Esophagus squamous epithelium (tissue), 5 donors: ENCODE results near the gene ST6GALNAC1. TPM values are rescaled to one million over a fixed set of nuclear protein-coding genes. Genes with fewer than 3 reads are reported as not detected.

Source experiments
- DNase-seq: peaks from one replicate; lab custom pipeline; 2025; lab: John Stamatoyannopoulos, UW
- H3K27ac ChIP-seq, 4 donors: fragments of 200-600 bp; sonication (generic); one replicate each; pipeline ENCODE4 v1.5.1; 2016 to 2019; ENCODE audit warnings: mild to moderate bottlenecking in 1 of 4
- H3K27me3 ChIP-seq, 4 donors: fragments of 200-600 bp; sonication (generic); 1 replicate in 3 of 4; 2 replicates in 1 of 4; pipeline versions ENCODE4 v1.5.1 to v1.6.0; 2017 to 2021; ENCODE audit warnings: antibody characterized with exemption in 1 of 4
- H3K36me3 ChIP-seq, 3 donors: fragments of 200-600 bp; sonication (generic); one replicate each; pipeline ENCODE4 v1.5.1; 2016 to 2019
- H3K4me1 ChIP-seq, 3 donors: fragments of 200-600 bp; sonication (generic); one replicate each; pipeline ENCODE4 v1.5.1; 2017 to 2019
- H3K4me3 ChIP-seq, 4 donors: fragments of 200-600 bp; sonication (generic); 1 replicate in 3 of 4; 2 replicates in 1 of 4; pipeline ENCODE4 v1.5.1; 2016 to 2019; ENCODE audit warnings: mild to moderate bottlenecking in 2 of 4, moderate library complexity in 1 of 4
- H3K9me3 ChIP-seq, 3 donors: fragments of 200-600 bp; sonication (generic); one replicate each; pipeline ENCODE4 v1.5.1; 2016 to 2019
- CTCF ChIP-seq, 6 experiments: fragments of 450-650 bp in 4 of 6; fragments of 200-600 bp in 2 of 6; sonication (generic) in 2 of 6; IDR thresholded peaks; one replicate each; pipeline ENCODE4 v1.5.1; 2016 to 2019; ENCODE audit warnings: antibody characterized with exemption in 6 of 6, mild to moderate bottlenecking in 4 of 6, moderate library complexity in 4 of 6
- POLR2A ChIP-seq, 4 donors: fragments of 450-650 bp; IDR thresholded peaks; one replicate each; pipeline ENCODE4 v1.6.1; 2017; ENCODE audit warnings: antibody characterized with exemption in 4 of 4, mild to moderate bottlenecking in 4 of 4, moderate library complexity in 3 of 4
- WGBS, 2 donors: methylation state at CpG; one replicate each; pipeline ENCODE4 v1.1.5; 2018; 5-methylcytosine and 5-hydroxymethylcytosine counted together
- intact Hi-C: fragments of 100-400 bp; cut with DNase I; formaldehyde crosslinking; loops from one replicate; pipeline ENCODE4 v1.15.0; 2022
- total RNA-seq, 4 donors: library from RNA; depleted of rRNA; stranded (reverse); fragments of >200 nt; gene quantifications; one replicate each; pipeline ENCODE4 v1.1.0, GENCODE V29; 2016
- donor health status: DM: yes; HTN: yes; CAD: no.

ST6GALNAC1 gene
- total RNA-seq, 4 donors from 2014 or later: 10.6 to 63.3 (median 32.7) TPM

GRCh38 chr17:76645481-76645880 is 1.9 kb upstream of the ST6GALNAC1 start:
- Histone ChIP-seq H3K4me3 (peak overlapping the region in 2 of 4 donors; percentile 11 to 25), H3K27ac (peak overlapping the region in 3 of 4 donors; percentile 77 to 88 (median 87)), H3K4me1 (peaks cover 9 to 57% (median 12%) of the 10 kb centered on the region in 3 donors), H3K36me3 (no peaks in the 10 kb centered on the region), H3K9me3 (no peaks in the 10 kb centered on the region), H3K27me3 (peaks cover 0 to 5% (median 0%) of the 10 kb centered on the region in 4 donors)
- intact Hi-C loops: no loop called here
- TF ChIP-seq CTCF (IDR thresholded peaks at IDR 0.05) (no peak), POLR2A (IDR thresholded peaks at IDR 0.05) (no peak)
- DNase-seq: no peak
- 71 to 75% methylated on average over 1 to 3 of the region's 5 CpGs for WGBS, 2 donors

GRCh38 chr17:76644995-76645394 is 1.4 kb upstream of the ST6GALNAC1 start:
- peaks cover 9 to 61% (median 12%) of the 10 kb centered on the region in 3 donors for H3K4me1 ChIP-seq
- H3K27ac ChIP-seq: peak overlapping the region in 3 of 4 donors; percentile 77 to 88 (median 87)
- H3K27me3 ChIP-seq: peaks cover 0 to 5% (median 0%) of the 10 kb centered on the region in 4 donors
- no peak overlapping the region for H3K4me3 ChIP-seq
- intact Hi-C loops: no loop called here
- 55 to 66% methylated on average over 8 of the region's 8 CpGs for WGBS, 2 donors
- no peak for DNase-seq
- TF ChIP-seq POLR2A (IDR thresholded peaks at IDR 0.05): no peak
- TF ChIP-seq CTCF (IDR thresholded peaks at IDR 0.05): no peak
- no peaks in the 10 kb centered on the region for H3K36me3 ChIP-seq
- no peaks in the 10 kb centered on the region for H3K9me3 ChIP-seq

- Histone ChIP-seq H3K4me3 (peak overlapping the region; percentile 20 to 41 (median 36)), H3K27ac (peak overlapping the region; percentile 74 to 88 (median 82)), H3K9me3 (no peaks in the 10 kb centered on the region), H3K4me1 (peaks cover 9 to 65% (median 12%) of the 10 kb centered on the region in 3 donors), H3K27me3 (peaks cover 0 to 5% (median 0%) of the 10 kb centered on the region in 4 donors), H3K36me3 (no peaks in the 10 kb centered on the region)
- WGBS, 2 donors: 60 to 71% methylated on average over 6 of the region's 6 CpGs
- DNase-seq: no peak
- no peak for TF ChIP-seq CTCF (IDR thresholded peaks at IDR 0.05)
- TF ChIP-seq POLR2A (IDR thresholded peaks at IDR 0.05): no peak
- intact Hi-C loops: no loop called here
Measured at GRCh38 chr17:76642994-76643393, 563 bp downstream of the ST6GALNAC1 start.

- Histone ChIP-seq H3K4me1 (peaks cover 9 to 65% (median 12%) of the 10 kb centered on the region in 3 donors), H3K27me3 (peaks cover 0 to 5% (median 0%) of the 10 kb centered on the region in 4 donors), H3K4me3 (peak overlapping the region; percentile 20 to 41 (median 36)), H3K9me3 (no peaks in the 10 kb centered on the region), H3K27ac (peak overlapping the region in 3 of 4 donors; percentile 77 to 88 (median 87)), H3K36me3 (no peaks in the 10 kb centered on the region)
- TF ChIP-seq POLR2A (IDR thresholded peaks at IDR 0.05): no peak
- TF ChIP-seq CTCF (IDR thresholded peaks at IDR 0.05): no peak
- no peak for DNase-seq
- intact Hi-C loops: no loop called here
- WGBS, 2 donors: 80 to 87% methylated on average over 5 of the region's 5 CpGs
Measured at GRCh38 chr17:76642032-76642561, 1.5 kb downstream of the ST6GALNAC1 start.

- Histone ChIP-seq H3K4me3 (peak overlapping the region in 3 of 4 donors; percentile 20 to 39 (median 24)), H3K9me3 (no peaks in the 10 kb centered on the region), H3K4me1 (peaks cover 9 to 65% (median 12%) of the 10 kb centered on the region in 3 donors), H3K36me3 (no peaks in the 10 kb centered on the region), H3K27me3 (peaks cover 0 to 5% (median 0%) of the 10 kb centered on the region in 4 donors), H3K27ac (no peak overlapping the region)
- TF ChIP-seq POLR2A (IDR thresholded peaks at IDR 0.05) (no peak), CTCF (IDR thresholded peaks at IDR 0.05) (no peak)
- WGBS, 2 donors: 16 to 43% methylated on average over 3 of the region's 3 CpGs
- intact Hi-C loops: no loop called here
- DNase-seq: no peak
Measured at GRCh38 chr17:76641501-76641900, 2.1 kb downstream of the ST6GALNAC1 start.
